HG02885 (cell line): ENCODE measurements around the gene FBXO8.
"Not testable (repeated sequence)": the region's sequence is repeated elsewhere in the genome, so short reads cannot be mapped to it uniquely, and the experiment has no call there.

Source experiments
- ATAC-seq: cut with Tn5 transposase; IDR thresholded peaks from one replicate; pipeline ENCODE4 v1.9.1; 2021; ENCODE audit warnings: mild to moderate bottlenecking; ENCODE audit not compliant: unreplicated experiment, poor library complexity

FBXO8 gene

GRCh38 chr4:174283507-174284471 lies at the start of gene FBXO8, which contains the start of gene CEP44:
Gene FBXO8, minus strand, starts transcription at chr4:174283667. Its CDS starts 20,575 bp downstream, at chr4:174263092.
Gene CEP44, plus strand, starts transcription at chr4:174283911. Its CDS starts 15,211 bp downstream, at chr4:174299122.
- peak; percentile 65 for ATAC-seq

GRCh38 chr4:174332741-174333493 lies 49.5 kb upstream of the FBXO8 start:
- ATAC-seq, result no peak

- ATAC-seq, result no peak
Measured at GRCh38 chr4:174324725-174325124, 41.3 kb upstream of the FBXO8 start.

- no peak for ATAC-seq
Measured at GRCh38 chr4:174324236-174324635, 40.8 kb upstream of the FBXO8 start.

- no peak for ATAC-seq
Measured at GRCh38 chr4:174320494-174321199, 37.2 kb upstream of the FBXO8 start.

GRCh38 chr4:174318829-174319764 lies 35.6 kb upstream of the FBXO8 start:
- ATAC-seq, result peak; percentile 38

GRCh38 chr4:174317531-174317930 lies 34.1 kb upstream of the FBXO8 start:
- ATAC-seq, result no peak

- no peak for ATAC-seq
Measured at GRCh38 chr4:174316954-174317353, 33.5 kb upstream of the FBXO8 start.

GRCh38 chr4:174316546-174316945 lies 33.1 kb upstream of the FBXO8 start:
- ATAC-seq, result no peak

GRCh38 chr4:174314770-174315169 lies 31.3 kb upstream of the FBXO8 start:
- no peak for ATAC-seq

- ATAC-seq, result no peak
Measured at GRCh38 chr4:174314274-174314673, 30.8 kb upstream of the FBXO8 start.

- no peak for ATAC-seq
Measured at GRCh38 chr4:174312993-174313392, 29.5 kb upstream of the FBXO8 start.

GRCh38 chr4:174307694-174308093 lies 24.2 kb upstream of the FBXO8 start:
- peak; percentile 74 for ATAC-seq

GRCh38 chr4:174305961-174306360 lies 22.5 kb upstream of the FBXO8 start:
- no peak for ATAC-seq

- no peak for ATAC-seq
Measured at GRCh38 chr4:174304664-174305063, 21.2 kb upstream of the FBXO8 start.

- no peak for ATAC-seq
Measured at GRCh38 chr4:174303687-174304086, 20.2 kb upstream of the FBXO8 start.

- ATAC-seq, result not testable (repeated sequence)
Measured at GRCh38 chr4:174295142-174295541, 11.7 kb upstream of the FBXO8 start.

- ATAC-seq, result not testable (repeated sequence)
Measured at GRCh38 chr4:174294641-174295040, 11.2 kb upstream of the FBXO8 start.

GRCh38 chr4:174292473-174292872 lies 9.0 kb upstream of the FBXO8 start:
- ATAC-seq, result no peak
